ENCODE results near the gene CLASP2. TPM values are rescaled to one million over a fixed set of nuclear protein-coding genes. Genes with fewer than 3 reads are reported as not detected.

CLASP2 gene
- polyA plus RNA-seq, 1 experiment, result 27.4 TPM

DNA sequence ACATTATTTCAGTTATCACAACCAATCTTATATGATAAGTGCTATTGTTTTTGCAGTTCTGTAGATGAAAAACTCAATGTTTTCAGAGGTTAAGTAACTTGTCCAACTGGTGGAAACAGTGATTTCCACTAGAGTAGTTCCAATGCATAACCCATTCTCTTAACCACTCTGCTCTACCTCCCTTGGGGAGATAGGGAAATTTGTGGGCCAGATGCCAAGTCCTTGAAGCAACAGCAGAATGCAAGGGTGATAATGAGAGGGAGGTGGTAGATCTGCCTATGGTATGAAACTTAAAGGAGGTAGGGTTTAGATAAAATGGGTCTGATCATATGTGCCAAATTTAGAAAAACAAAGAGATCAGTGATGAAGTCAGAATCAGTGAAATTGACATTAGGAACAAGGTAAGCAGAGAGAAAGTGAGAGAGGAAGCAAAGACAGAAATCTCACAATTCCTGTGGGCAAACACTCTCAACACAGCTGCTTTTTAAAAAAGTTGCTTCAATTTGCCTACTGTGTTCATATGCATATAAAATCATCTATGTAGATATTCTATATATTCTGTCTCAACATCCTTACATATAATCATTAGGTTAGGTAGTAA is 227.3 kb downstream of the CLASP2 start:
- DNase-seq (ENCODE audit: low read depth, low spot score), result no peak
- H3K27ac ChIP-seq (ENCODE audit: low read depth, low read length), result no peak overlapping the region
- H3K9me3 ChIP-seq (ENCODE audit: control insufficient read depth, insufficient read depth, low read length), result no peaks in the 10 kb centered on the region
- no peaks in the 10 kb centered on the region for H3K27me3 ChIP-seq (ENCODE audit: control insufficient read depth, insufficient read depth, low read length)
- TF ChIP-seq, protein P1, sequence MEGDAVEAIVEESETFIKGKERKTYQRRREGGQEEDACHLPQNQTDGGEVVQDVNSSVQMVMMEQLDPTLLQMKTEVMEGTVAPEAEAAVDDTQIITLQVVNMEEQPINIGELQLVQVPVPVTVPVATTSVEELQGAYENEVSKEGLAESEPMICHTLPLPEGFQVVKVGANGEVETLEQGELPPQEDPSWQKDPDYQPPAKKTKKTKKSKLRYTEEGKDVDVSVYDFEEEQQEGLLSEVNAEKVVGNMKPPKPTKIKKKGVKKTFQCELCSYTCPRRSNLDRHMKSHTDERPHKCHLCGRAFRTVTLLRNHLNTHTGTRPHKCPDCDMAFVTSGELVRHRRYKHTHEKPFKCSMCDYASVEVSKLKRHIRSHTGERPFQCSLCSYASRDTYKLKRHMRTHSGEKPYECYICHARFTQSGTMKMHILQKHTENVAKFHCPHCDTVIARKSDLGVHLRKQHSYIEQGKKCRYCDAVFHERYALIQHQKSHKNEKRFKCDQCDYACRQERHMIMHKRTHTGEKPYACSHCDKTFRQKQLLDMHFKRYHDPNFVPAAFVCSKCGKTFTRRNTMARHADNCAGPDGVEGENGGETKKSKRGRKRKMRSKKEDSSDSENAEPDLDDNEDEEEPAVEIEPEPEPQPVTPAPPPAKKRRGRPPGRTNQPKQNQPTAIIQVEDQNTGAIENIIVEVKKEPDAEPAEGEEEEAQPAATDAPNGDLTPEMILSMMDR (IDR thresholded peaks at IDR 0.05; ENCODE audit: low read depth, low read length), result no peak
- no peak overlapping the region for H3K4me3 ChIP-seq (ENCODE audit: low read depth, low read length)
- ChIA-PET POLR2A (no interaction called here), CTCF (no interaction called here)

DNA sequence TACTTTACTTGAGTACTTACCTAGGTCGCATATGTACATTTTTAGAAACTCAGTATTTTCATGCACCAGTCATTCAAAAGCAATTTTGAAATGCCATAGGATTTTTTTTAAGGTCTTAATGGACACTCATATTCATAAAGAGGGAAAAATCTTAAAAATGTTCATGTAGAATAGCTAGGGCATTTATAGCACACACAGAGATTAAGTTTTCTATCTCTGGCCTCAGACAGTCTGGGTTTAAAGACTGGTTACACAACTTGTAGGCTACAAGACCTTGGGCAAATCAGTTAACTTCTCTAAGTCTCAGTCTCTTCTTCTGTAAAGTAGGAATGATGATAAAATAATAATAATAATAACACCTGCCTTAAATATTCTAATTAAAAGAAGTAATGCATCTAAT is 229.4 kb downstream of the CLASP2 start:
- Histone ChIP-seq H3K27me3 (ENCODE audit: control insufficient read depth, insufficient read depth, low read length) (no peaks in the 10 kb centered on the region), H3K27ac (ENCODE audit: low read depth, low read length) (no peak overlapping the region), H3K4me3 (ENCODE audit: low read depth, low read length) (no peak overlapping the region), H3K9me3 (ENCODE audit: control insufficient read depth, insufficient read depth, low read length) (no peaks in the 10 kb centered on the region)
- ChIA-PET POLR2A (no interaction called here), CTCF (no interaction called here)
- no peak for DNase-seq (ENCODE audit: low read depth, low spot score)
- TF ChIP-seq, protein P1 (IDR thresholded peaks at IDR 0.05; ENCODE audit: low read depth, low read length), result no peak

DNA sequence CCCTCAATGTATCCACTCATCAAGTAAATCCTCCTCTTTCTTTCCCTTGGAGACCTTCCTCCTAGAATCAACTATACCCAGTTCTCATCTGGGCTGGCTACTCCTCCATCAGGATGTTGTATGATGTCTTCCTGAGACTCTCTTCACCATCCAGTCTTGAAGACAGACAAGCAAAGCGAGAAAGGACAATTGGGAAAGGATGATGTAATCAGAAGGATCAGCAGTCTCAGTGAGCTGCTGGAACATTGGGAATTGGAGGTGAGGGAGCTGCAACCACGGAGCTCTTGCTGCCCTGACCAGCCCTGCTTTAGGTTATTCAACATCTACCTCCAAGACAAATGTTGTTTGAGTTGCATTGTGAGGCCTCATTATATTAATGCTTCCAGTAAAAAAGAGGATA is 229.8 kb downstream of the CLASP2 start:
- Histone ChIP-seq H3K4me3 (ENCODE audit: low read depth, low read length) (no peak overlapping the region), H3K9me3 (ENCODE audit: control insufficient read depth, insufficient read depth, low read length) (no peaks in the 10 kb centered on the region), H3K27me3 (ENCODE audit: control insufficient read depth, insufficient read depth, low read length) (no peaks in the 10 kb centered on the region), H3K27ac (ENCODE audit: low read depth, low read length) (no peak overlapping the region)
- ChIA-PET CTCF (no interaction called here), POLR2A (no interaction called here)
- no peak for DNase-seq (ENCODE audit: low read depth, low spot score)
- TF ChIP-seq, protein P1 (IDR thresholded peaks at IDR 0.05; ENCODE audit: low read depth, low read length), result no peak

DNA sequence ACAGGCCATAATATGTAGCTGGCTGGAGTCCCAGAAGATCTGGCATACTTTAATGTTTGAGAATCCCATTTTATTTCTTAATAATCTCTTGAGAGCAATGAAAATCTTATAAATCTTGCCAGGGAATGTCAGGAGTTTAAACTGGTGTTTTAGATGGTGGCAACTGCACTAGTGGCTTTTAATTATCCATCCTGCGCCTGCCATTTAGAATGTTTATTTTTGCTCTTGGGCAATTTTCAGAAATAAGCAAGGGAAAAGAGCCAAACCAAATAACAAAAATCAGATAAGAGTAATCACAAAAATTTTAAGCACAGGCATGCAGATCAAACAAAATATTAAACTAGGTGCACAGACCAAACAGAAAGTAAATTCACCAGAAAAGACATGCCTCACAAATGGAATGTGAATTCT is 235.9 kb downstream of the CLASP2 start:
- TF ChIP-seq, protein P1 (IDR thresholded peaks at IDR 0.05; ENCODE audit: low read depth, low read length), result no peak
- no peak overlapping the region for H3K27ac ChIP-seq (ENCODE audit: low read depth, low read length)
- H3K27me3 ChIP-seq (ENCODE audit: control insufficient read depth, insufficient read depth, low read length), result no peaks in the 10 kb centered on the region
- H3K4me3 ChIP-seq (ENCODE audit: low read depth, low read length), result no peak overlapping the region
- ChIA-PET POLR2A (no interaction called here), CTCF (interaction anchor here (1.1 kb wide), 1 partner anchor 41 kb away, joined by 3 read pairs; no protein-coding TSS in a partner anchor)
- H3K9me3 ChIP-seq (ENCODE audit: control insufficient read depth, insufficient read depth, low read length), result no peaks in the 10 kb centered on the region
- DNase-seq (ENCODE audit: low read depth, low spot score), result no peak

DNA sequence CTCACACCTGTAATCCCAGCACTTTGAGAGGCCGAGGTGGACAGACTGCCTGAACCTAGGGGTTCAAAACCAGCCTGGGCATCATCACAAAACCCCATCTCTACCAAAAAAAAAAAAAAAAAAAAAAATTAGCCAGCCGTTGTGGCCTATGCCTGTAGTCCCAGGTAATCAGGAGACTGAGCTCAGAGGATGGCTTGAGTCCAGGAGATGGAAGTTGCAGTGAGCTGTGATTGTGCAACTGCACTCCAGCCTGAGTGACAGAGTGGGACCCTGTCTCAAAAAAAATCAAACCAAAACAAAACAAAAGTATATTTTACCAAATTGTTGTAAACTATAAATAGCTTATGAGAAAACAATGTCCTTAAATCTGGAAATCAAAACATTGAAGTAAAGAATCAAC is 243.2 kb downstream of the CLASP2 start:
- TF ChIP-seq, protein P1 (IDR thresholded peaks at IDR 0.05; ENCODE audit: low read depth, low read length), result no peak
- no peak overlapping the region for H3K4me3 ChIP-seq (ENCODE audit: low read depth, low read length)
- ChIA-PET CTCF (interaction anchor here (1.0 to 1.1 kb wide), 2 partner anchors 312 to 343 kb away, joined by 3 to 5 read pairs; no protein-coding TSS in a partner anchor), POLR2A (no interaction called here)
- H3K27me3 ChIP-seq (ENCODE audit: control insufficient read depth, insufficient read depth, low read length), result no peaks in the 10 kb centered on the region
- H3K9me3 ChIP-seq (ENCODE audit: control insufficient read depth, insufficient read depth, low read length), result no peaks in the 10 kb centered on the region
- no peak for DNase-seq (ENCODE audit: low read depth, low spot score)
- H3K27ac ChIP-seq (ENCODE audit: low read depth, low read length), result no peak overlapping the region
